K562 (cell line): Measurements from ENCODE around the gene CNPY3. TPM values are rescaled to one million over a fixed set of nuclear protein-coding genes. Genes with fewer than 3 reads are reported as not detected.

Source experiments
- HDAC1 ChIP-seq, 2 experiments: fragments of 450-650 bp; IDR thresholded peaks; 2 replicates each; pipeline ENCODE4 v1.6.1; 2016 to 2017; ENCODE audit warnings: inconsistent platforms in 1 of 2, mild to moderate bottlenecking in 1 of 2, moderate library complexity in 1 of 2
- KDM1A ChIP-seq, 2 experiments: fragments of 450-650 bp; IDR thresholded peaks; 2 replicates each; pipeline ENCODE4 v1.6.1; 2016; ENCODE audit warnings: mild to moderate bottlenecking in 2 of 2
- RB1 ChIP-seq: fragments of 450-650 bp; IDR thresholded peaks from 2 replicates; pipeline ENCODE4 v1.6.1; 2017; ENCODE audit warnings: low read depth, mild to moderate bottlenecking
- RBBP5 ChIP-seq: fragments of 200-600 bp; sonication (generic); IDR thresholded peaks from 2 replicates; pipeline ENCODE4 v1.6.1; 2012; ENCODE audit warnings: borderline replicate concordance, mild to moderate bottlenecking, low read length, control low read depth, inconsistent platforms; ENCODE audit not compliant: insufficient read depth, poor library complexity, severe bottlenecking
- SP1 ChIP-seq: sonication (generic); formaldehyde crosslinking; IDR thresholded peaks from 2 replicates; pipeline ENCODE4 v1.8.1; 2022; ENCODE audit warnings: mild to moderate bottlenecking, missing genetic modification reagents
- TEAD4 ChIP-seq, 2 experiments: sonication (generic) in 1 of 2; formaldehyde crosslinking in 1 of 2; IDR thresholded peaks; 2 replicates each; pipeline versions ENCODE4 v1.6.1 to v1.8.0; 2012 to 2022; ENCODE audit warnings: borderline replicate concordance in 1 of 2, inconsistent platforms in 1 of 2, low read length in 1 of 2, mild to moderate bottlenecking in 1 of 2, missing genetic modification reagents in 1 of 2
- TSC22D4 ChIP-seq: fragments of 450-650 bp; IDR thresholded peaks from 2 replicates; pipeline ENCODE4 v1.6.1; 2016; ENCODE audit warnings: missing genetic modification characterization, missing biosample characterization, control low read depth
- YBX1 ChIP-seq: fragments of 450-650 bp; IDR thresholded peaks from 2 replicates; pipeline ENCODE4 v1.7.1; 2016; ENCODE audit warnings: mild to moderate bottlenecking
- ZFX ChIP-seq: sonication (generic); formaldehyde crosslinking; IDR thresholded peaks from 2 replicates; pipeline ENCODE4 v1.8.0; 2022; ENCODE audit warnings: mild to moderate bottlenecking, missing genetic modification reagents, moderate library complexity
- ZNF184 ChIP-seq: sonication (generic); formaldehyde crosslinking; IDR thresholded peaks from 2 replicates; pipeline ENCODE4 v1.5.0; 2020; ENCODE audit warnings: missing genetic modification reagents
- ZNF444 ChIP-seq: fragments of 250-450 bp; sonication (Bioruptor Pico); IDR thresholded peaks from 2 replicates; pipeline ENCODE4 v1.4.0; 2020; ENCODE audit warnings: mild to moderate bottlenecking, moderate library complexity
- ZNF644 ChIP-seq: fragments of 200-800 bp; sonication (Bioruptor generic); IDR thresholded peaks from 2 replicates; pipeline ENCODE4 v1.6.1; 2016; ENCODE audit warnings: low read depth, missing genetic modification characterization, missing compliant biosample characterization
- polyA plus RNA-seq, 8 experiments: library from polyadenylated mRNA; depleted of rRNA in 4 of 8; stranded (reverse) in 5 of 8; unstranded in 3 of 8; fragments of >200 nt; fragmentation: Nextera tagmentation in 2 of 8; fragmentation: Illumina TruSeq in 1 of 8; extraction: Ambion mirVana in 2 of 8; extraction: Trizol in 1 of 8; gene quantifications; 2 replicates each; pipeline versions ENCODE4 v1.2.1 to v1.2.3, GENCODE V29; 2011 to 2014; ENCODE audit warnings: inconsistent platforms in 1 of 8, missing spikeins in 1 of 8
- total RNA-seq, 7 experiments: library from RNA; depleted of rRNA in 6 of 7; stranded (reverse); fragments of >200 nt in 6 of 7; fragmentation: Illumina TruSeq in 2 of 7; extraction: Trizol in 2 of 7; gene quantifications; 2 replicates each; pipeline versions ENCODE4 v1.2.1 to v1.2.3, GENCODE V29; 2011 to 2021; ENCODE audit warnings: low replicate concordance in 1 of 7
- TF ChIP-seq, protein P1 (sequence below): fragments of 250-450 bp; sonication (Bioruptor Pico); IDR thresholded peaks from 2 replicates; pipeline ENCODE4 v1.4.0; 2020
- TF ChIP-seq, protein P2 (sequence below): fragments of 250-450 bp; sonication (Bioruptor Pico); IDR thresholded peaks from 2 replicates; pipeline ENCODE4 v1.4.0; 2020; ENCODE audit warnings: mild to moderate bottlenecking
- TF ChIP-seq, protein P3 (sequence below): sonication (generic); formaldehyde crosslinking; IDR thresholded peaks from 2 replicates; pipeline ENCODE4 v1.8.0; 2022; ENCODE audit warnings: mild to moderate bottlenecking, missing genetic modification reagents, borderline replicate concordance

CNPY3 gene
- total and polyA plus RNA-seq, 9 of the 15 experiments (the other 6 are each of a cell fraction or from before 2014, with no cell fraction given) = 2.4 to 37.4 (median 21.2) TPM

DNA sequence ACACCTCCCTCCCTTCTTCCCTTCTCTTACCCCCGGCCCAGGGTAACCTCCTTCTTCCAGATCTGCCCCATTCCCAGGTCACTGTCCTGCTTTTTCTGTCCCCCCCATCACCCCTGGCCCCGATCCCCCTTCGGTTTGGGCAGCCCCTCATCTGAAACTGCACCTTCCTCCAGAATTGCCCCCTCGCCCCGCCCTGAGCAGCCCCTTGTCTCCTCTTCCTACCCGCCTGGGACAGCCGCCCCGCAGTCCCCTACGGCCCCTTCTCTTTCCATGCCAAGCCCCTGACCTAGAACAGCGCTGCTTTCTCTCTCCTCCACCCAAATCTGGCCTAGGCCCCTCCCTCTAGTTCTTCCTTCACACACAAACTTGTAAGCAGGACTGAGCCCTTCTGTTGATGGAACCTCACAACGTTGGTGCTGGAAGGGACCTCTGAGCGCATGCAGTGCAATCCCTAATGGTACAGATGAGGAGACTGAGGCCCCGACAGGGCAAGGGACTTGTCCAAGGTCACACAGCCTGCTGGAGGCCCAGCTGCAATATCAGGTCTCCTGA is 55.7 kb downstream of the CNPY3 start (continued):
- TF ChIP-seq, protein P1, sequence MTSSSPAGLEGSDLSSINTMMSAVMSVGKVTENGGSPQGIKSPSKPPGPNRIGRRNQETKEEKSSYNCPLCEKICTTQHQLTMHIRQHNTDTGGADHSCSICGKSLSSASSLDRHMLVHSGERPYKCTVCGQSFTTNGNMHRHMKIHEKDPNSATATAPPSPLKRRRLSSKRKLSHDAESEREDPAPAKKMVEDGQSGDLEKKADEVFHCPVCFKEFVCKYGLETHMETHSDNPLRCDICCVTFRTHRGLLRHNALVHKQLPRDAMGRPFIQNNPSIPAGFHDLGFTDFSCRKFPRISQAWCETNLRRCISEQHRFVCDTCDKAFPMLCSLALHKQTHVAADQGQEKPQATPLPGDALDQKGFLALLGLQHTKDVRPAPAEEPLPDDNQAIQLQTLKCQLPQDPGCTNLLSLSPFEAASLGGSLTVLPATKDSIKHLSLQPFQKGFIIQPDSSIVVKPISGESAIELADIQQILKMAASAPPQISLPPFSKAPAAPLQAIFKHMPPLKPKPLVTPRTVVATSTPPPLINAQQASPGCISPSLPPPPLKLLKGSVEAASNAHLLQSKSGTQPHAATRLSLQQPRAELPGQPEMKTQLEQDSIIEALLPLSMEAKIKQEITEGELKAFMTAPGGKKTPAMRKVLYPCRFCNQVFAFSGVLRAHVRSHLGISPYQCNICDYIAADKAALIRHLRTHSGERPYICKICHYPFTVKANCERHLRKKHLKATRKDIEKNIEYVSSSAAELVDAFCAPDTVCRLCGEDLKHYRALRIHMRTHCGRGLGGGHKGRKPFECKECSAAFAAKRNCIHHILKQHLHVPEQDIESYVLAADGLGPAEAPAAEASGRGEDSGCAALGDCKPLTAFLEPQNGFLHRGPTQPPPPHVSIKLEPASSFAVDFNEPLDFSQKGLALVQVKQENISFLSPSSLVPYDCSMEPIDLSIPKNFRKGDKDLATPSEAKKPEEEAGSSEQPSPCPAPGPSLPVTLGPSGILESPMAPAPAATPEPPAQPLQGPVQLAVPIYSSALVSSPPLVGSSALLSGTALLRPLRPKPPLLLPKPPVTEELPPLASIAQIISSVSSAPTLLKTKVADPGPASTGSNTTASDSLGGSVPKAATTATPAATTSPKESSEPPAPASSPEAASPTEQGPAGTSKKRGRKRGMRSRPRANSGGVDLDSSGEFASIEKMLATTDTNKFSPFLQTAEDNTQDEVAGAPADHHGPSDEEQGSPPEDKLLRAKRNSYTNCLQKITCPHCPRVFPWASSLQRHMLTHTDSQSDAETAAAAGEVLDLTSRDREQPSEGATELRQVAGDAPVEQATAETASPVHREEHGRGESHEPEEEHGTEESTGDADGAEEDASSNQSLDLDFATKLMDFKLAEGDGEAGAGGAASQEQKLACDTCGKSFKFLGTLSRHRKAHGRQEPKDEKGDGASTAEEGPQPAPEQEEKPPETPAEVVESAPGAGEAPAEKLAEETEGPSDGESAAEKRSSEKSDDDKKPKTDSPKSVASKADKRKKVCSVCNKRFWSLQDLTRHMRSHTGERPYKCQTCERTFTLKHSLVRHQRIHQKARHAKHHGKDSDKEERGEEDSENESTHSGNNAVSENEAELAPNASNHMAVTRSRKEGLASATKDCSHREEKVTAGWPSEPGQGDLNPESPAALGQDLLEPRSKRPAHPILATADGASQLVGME = no peak
- TF ChIP-seq ZFX (no peak), TSC22D4 (tag) (no peak), ZNF184 (CRISPR knock-in tag) (no peak), RBBP5 (peak; percentile 6), ZNF644 (tag) (no peak), KDM1A (IDR thresholded peaks at IDR 0.05) (peak; percentile 14 to 64; a peak in 2 of 4 replicates), RB1 (0 out of 2 replicates have a peak, but pooled peaks have one; percentile 13), HDAC1 (IDR thresholded peaks at IDR 0.05) (0 out of 4 replicates have a peak, but pooled peaks of 1 of the 2 experiments have one; percentile 56), TEAD4 (IDR thresholded peaks at IDR 0.05; ENCODE audit: low read length) (no peak), TEAD4 (CRISPR knock-in tag; IDR thresholded peaks at IDR 0.05; ENCODE audit: borderline replicate concordance) (no peak), YBX1 (no peak), SP1 (CRISPR knock-in tag) (no peak), ZNF444 (CRISPR knock-in tag) (no peak)
- TF ChIP-seq, protein P2, sequence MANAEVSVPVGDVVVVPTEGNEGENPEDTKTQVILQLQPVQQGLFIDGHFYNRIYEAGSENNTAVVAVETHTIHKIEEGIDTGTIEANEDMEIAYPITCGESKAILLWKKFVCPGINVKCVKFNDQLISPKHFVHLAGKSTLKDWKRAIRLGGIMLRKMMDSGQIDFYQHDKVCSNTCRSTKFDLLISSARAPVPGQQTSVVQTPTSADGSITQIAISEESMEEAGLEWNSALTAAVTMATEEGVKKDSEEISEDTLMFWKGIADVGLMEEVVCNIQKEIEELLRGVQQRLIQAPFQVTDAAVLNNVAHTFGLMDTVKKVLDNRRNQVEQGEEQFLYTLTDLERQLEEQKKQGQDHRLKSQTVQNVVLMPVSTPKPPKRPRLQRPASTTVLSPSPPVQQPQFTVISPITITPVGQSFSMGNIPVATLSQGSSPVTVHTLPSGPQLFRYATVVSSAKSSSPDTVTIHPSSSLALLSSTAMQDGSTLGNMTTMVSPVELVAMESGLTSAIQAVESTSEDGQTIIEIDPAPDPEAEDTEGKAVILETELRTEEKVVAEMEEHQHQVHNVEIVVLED (CRISPR knock-in tag) = no peak
- TF ChIP-seq, protein P3, sequence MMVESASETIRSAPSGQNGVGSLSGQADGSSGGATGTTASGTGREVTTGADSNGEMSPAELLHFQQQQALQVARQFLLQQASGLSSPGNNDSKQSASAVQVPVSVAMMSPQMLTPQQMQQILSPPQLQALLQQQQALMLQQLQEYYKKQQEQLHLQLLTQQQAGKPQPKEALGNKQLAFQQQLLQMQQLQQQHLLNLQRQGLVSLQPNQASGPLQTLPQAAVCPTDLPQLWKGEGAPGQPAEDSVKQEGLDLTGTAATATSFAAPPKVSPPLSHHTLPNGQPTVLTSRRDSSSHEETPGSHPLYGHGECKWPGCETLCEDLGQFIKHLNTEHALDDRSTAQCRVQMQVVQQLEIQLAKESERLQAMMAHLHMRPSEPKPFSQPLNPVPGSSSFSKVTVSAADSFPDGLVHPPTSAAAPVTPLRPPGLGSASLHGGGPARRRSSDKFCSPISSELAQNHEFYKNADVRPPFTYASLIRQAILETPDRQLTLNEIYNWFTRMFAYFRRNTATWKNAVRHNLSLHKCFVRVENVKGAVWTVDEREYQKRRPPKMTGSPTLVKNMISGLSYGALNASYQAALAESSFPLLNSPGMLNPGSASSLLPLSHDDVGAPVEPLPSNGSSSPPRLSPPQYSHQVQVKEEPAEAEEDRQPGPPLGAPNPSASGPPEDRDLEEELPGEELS = no peak
